Measurements from ENCODE around the gene PIAS2.
"Not testable (repeated sequence)": the region's sequence is repeated elsewhere in the genome, so short reads cannot be mapped to it uniquely, and the experiment has no call there.

Gene PIAS2, protein sequence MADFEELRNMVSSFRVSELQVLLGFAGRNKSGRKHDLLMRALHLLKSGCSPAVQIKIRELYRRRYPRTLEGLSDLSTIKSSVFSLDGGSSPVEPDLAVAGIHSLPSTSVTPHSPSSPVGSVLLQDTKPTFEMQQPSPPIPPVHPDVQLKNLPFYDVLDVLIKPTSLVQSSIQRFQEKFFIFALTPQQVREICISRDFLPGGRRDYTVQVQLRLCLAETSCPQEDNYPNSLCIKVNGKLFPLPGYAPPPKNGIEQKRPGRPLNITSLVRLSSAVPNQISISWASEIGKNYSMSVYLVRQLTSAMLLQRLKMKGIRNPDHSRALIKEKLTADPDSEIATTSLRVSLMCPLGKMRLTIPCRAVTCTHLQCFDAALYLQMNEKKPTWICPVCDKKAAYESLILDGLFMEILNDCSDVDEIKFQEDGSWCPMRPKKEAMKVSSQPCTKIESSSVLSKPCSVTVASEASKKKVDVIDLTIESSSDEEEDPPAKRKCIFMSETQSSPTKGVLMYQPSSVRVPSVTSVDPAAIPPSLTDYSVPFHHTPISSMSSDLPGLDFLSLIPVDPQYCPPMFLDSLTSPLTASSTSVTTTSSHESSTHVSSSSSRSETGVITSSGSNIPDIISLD

DNA sequence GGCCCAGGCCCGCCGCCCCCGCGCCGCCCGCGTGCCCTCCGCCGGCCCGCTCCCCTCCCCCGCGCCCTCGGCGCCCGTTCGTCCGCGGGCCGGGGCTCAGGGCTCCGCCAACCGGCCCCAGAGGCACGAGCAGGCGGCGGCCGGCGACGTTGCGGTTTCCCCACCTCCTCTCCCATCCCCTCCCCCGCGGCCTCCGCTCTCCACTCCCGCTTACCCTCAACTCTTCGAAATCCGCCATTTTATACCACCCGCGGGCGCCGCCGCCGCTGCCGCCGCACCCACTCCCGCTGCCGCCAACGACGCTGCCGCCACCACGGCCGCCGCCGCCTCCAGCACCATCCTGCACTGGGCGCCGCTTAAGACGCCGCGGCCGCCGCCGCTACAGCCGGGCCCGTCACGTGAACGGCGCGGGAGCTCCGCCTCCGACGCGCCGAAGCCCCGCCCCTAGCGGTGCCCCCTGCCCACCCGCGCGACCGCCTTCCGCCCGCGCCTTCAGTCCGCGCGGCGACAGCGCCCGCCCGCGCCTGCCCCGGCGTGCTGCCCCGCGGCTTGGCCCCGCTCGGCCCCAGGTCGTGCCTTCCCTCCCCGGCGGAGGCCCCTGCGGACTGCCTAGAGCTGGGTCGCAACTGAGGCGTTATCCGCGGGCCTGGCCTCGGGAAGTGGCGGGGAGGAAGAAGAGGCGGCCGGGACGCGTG is at the start of gene PIAS2, which contains the start of gene KATNAL2:
Gene PIAS2 (minus strand): TSS at position 400 of the 695 bp plus-strand sequence. CDS start 162 bp downstream, at position 238.
Gene KATNAL2 (plus strand): TSS at position 495 of the 695 bp plus-strand sequence. CDS start 29,271 bp downstream, outside the sequence.
- Mint-ChIP-seq H3K4me3 (peak within 1 kb of the TSS; percentile 89), H3K27me3 (no peaks in the 10 kb centered on the region), H3K27ac (peak within 1 kb of the TSS; percentile 88), H3K9me3 (no peaks in the 10 kb centered on the region), H3K36me3 (ENCODE audit: low read depth) (peaks cover 4% of the 10 kb centered on the region), H3K4me1 (peaks cover 51% of the 10 kb centered on the region)
- ATAC-seq: peak; percentile 91
- peak; percentile 78 for DNase-seq

DNA sequence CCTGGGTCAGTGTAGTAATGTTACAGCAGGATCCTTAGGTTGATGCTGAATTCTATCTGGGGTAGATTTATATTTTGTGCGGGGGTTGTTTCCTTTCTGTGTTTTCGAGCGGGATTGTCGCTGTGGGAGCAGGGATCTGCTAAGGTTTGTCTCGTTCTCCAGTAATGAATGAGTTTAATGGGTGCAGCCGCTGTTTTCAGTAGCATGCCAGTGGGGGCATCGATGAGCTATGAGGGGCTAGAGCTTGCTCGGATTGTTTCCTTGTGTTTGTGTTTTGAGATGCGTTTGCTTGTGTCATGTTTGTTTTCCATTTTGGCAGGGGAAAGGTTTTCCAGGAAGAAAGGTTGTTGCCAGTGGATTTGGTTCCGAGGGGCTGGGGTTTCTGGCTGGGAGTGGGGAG is 49.0 kb upstream of the PIAS2 start:
- not testable (repeated sequence) for H3K4me3 Mint-ChIP-seq, H3K27me3 Mint-ChIP-seq

DNA sequence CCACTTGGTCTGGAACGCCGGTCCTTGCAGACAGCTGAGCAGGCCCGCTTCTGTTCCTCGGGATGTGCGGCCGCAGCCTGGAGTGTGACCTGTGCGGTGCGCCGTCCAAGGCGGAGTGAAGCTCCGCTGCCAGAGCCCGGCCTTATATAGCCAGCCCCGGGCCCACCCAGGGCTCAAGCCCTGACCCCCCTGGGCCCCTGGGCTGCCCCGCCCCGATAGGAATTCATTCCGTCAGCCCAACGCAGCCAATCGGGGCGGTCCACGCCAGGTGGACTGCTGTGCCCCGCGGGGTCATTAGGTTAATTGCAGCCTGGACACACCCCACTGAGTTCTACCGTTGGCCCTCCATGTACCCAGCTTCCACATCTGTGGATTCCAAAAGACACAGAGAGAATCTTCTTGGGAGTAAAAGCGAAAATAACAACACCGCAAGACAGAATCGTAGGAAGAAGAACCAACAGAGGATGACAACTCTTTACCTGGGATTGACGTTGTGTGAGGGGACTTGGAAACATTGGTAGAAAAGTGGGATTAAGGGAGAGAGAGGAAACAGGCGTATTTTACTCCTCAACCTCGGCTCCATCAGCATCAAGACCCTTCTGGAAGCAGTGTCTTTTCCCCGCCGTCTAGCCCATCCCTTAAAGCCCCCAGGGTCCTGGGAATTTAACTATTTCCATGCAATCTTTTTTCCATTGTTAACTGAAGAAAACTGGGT is 47.4 kb upstream of the PIAS2 start:
- H3K27ac Mint-ChIP-seq; H3K36me3 Mint-ChIP-seq (ENCODE audit: low read depth); H3K27me3 Mint-ChIP-seq; H3K9me3 Mint-ChIP-seq; DNase-seq; H3K4me1 Mint-ChIP-seq; H3K4me3 Mint-ChIP-seq: not testable (repeated sequence)
- peak; percentile 20 for ATAC-seq

More for the DNA sequence above, 49.0 kb upstream of the PIAS2 start:
- not testable (repeated sequence) for H3K4me1 Mint-ChIP-seq; H3K27ac Mint-ChIP-seq; ATAC-seq; H3K9me3 Mint-ChIP-seq; H3K36me3 Mint-ChIP-seq (ENCODE audit: low read depth); DNase-seq

DNA sequence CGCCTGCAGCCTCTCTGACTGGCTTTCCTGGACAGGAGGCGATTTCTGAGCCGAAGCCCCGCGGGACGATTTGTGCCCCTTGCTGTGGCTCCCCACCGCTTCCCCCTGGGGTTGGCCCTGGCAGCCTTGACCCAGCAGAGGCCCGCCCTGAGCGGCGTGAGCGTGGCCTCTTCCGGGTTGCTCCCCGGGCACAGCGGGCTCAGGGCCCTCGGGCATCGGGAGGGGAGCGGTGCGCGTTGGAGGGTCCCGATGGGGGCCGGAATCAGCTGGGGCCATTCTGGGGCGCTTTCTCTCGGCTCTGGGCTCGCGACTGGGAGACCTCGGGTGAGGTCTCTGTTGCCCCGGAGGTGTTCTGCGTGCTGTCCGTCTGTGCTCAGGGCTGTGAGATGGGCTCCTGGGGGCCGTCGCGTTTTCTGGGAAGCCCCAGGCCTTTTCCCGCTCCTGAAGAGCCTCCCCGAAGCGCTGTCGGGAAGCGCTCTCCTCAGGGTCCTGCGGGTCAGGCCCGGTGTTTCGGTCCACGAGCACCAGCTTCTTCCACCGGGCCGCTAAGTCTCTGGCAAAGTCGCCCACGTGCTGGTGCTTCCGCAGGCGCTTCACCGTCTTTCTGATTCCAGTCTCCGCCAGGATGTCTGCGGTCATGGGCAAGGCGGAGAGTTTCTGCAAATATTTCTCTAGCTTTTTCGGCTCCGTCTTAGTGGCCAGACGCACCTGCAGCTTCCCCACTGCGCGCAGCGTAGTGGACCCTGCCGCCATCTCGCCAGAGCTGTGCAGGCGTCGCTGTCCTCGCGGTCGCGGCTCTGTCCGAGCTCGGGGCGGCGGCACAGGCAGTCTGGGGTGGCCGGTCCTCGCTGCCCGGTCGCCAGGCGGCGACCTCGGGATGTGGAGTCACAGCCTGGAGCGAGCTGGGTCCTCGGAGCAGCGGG is 46.6 kb upstream of the PIAS2 start:
- H3K27me3 Mint-ChIP-seq; H3K4me3 Mint-ChIP-seq; H3K27ac Mint-ChIP-seq; DNase-seq; H3K4me1 Mint-ChIP-seq; H3K36me3 Mint-ChIP-seq (ENCODE audit: low read depth); H3K9me3 Mint-ChIP-seq: not testable (repeated sequence)
- peak; percentile 10 for ATAC-seq

DNA sequence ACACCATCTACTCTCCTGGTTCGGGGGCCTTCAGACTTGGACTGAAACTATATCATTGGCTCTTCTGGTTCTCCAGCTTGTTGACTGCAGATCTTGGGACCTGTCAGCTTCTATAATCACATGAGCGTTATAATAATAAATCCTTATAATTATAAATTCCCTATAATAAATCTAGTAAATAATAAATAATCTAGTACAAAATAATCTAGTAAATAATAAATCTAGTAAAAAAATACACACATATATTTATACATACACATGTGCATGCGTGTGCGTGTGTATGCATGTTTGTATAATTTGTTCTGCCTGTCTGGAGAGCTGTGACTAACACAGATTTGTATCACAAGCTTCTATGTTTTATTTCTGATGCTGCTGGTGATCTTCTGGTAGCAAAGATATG is 40.9 kb upstream of the PIAS2 start:
- Mint-ChIP-seq H3K27ac (no peak overlapping the region), H3K36me3 (ENCODE audit: low read depth) (no peaks in the 10 kb centered on the region), H3K4me1 (no peaks in the 10 kb centered on the region), H3K4me3 (no peak overlapping the region), H3K9me3 (no peaks in the 10 kb centered on the region), H3K27me3 (no peaks in the 10 kb centered on the region)
- ATAC-seq (no peak), DNase-seq (no peak)

DNA sequence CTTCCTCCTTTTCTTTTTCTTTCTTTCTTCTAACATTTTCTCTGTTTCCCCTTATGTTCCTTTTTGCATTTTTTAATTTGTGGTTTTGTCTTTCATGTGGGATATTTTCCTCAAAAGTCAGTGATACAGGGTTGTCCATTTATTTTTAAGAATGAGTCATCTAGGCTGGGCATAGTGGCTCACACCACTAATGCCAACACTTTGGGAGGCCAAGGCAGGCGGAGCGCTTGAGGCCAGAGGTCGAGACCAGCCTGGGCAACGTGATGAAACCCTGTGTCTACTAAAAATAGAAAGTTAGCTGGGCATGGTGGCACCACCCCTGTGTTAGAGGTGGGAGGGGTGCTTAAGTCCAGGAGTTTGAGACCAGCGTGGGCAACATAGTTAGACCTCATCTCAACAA is 35.9 kb upstream of the PIAS2 start:
- Mint-ChIP-seq H3K9me3 (no peaks in the 10 kb centered on the region), H3K4me1 (no peaks in the 10 kb centered on the region), H3K36me3 (ENCODE audit: low read depth) (no peaks in the 10 kb centered on the region), H3K4me3 (no peak overlapping the region), H3K27me3 (peaks cover 11% of the 10 kb centered on the region), H3K27ac (no peak overlapping the region)
- DNase-seq (no peak), ATAC-seq (no peak)

DNA sequence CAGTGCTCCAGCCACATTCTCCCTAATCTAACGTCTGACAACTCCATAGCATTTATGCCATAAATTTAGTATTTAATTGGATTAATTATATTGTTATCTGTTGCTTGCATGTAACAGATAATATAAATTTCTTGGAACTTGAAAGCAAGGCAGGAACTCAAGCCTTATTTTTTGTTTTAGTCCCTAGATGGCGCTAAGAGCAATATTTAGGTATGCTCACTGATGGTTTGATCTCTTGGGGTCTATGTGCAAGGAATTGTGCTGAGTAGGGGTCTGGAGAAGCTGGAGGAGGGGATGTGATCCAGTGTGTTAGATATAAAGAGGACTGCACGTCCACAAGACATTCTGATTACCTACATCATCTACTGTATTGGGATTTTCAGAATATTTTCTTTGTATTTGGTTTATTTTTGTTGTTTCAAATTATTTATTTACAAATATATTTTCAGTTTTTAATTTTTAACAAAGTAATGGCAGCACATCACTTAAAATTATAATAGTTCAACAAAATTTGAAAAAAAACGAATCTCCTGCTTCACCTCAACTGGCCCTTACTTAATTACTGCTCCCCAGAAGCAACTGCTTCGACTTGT is 32.9 kb upstream of the PIAS2 start:
- peaks cover 13% of the 10 kb centered on the region for H3K27me3 Mint-ChIP-seq
- no peak overlapping the region for H3K4me3 Mint-ChIP-seq
- no peaks in the 10 kb centered on the region for H3K36me3 Mint-ChIP-seq (ENCODE audit: low read depth)
- no peak overlapping the region for H3K27ac Mint-ChIP-seq
- no peaks in the 10 kb centered on the region for H3K9me3 Mint-ChIP-seq
- ATAC-seq (no peak), DNase-seq (no peak)
- no peaks in the 10 kb centered on the region for H3K4me1 Mint-ChIP-seq

DNA sequence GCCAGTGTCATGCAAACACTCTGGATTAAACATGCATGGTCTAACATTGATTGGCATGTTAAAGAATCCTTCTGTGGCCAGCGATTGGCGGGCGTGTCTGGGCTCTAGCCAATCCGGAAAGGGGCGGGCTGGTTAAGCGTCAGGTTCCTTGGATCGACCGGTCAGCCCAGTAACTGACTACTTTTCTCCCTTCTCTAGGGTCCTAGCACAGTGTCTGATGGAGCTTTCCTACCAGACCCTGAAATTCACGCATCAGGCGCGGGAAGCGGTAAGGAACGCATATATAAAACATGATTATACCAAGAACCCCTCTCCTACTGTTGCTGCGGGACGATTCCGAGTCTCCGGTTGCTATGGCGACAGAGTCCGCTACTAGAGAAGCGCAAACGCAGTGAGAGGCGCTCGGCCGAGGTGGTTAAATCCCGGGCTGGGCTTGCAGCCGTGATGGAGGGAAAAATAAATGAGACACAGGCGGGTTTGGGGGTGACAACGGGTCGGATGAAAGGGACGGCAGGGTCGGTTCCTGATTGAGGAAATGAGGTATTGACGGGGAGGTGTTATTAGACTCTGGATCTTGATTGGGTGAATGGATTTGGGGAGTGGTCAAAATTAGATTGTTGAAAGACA is 29.5 kb upstream of the PIAS2 start:
- Mint-ChIP-seq H3K4me3 (no peak overlapping the region), H3K9me3 (no peaks in the 10 kb centered on the region), H3K36me3 (ENCODE audit: low read depth) (no peaks in the 10 kb centered on the region), H3K27me3 (peaks cover 14% of the 10 kb centered on the region), H3K27ac (no peak overlapping the region), H3K4me1 (no peaks in the 10 kb centered on the region)
- ATAC-seq (peak; percentile 94), DNase-seq (peak; percentile 61)

DNA sequence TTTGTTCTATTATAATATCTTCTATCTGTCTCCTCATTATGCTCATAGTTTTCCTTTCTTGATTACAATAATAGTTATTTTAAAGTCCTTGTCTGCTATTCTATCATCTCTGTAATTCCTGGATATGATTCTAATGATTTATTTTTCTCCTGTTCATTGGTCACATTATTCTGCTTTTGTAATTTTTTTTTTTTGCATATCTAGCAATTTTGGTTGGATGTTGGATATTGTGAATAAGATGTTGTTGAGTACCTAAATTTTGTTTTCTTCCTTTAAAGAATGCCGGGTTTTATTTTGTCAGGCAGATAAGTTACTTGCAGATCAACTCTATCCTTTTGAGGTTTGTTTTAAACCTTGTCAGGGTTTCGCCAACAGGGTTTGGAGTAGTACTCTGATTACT is 25.3 kb upstream of the PIAS2 start:
- H3K9me3 Mint-ChIP-seq: no peaks in the 10 kb centered on the region
- no peak overlapping the region for H3K4me3 Mint-ChIP-seq
- H3K27ac Mint-ChIP-seq: no peak overlapping the region
- H3K4me1 Mint-ChIP-seq: no peaks in the 10 kb centered on the region
- no peak for ATAC-seq
- DNase-seq: no peak
- H3K27me3 Mint-ChIP-seq: peaks cover 3% of the 10 kb centered on the region
- H3K36me3 Mint-ChIP-seq (ENCODE audit: low read depth): no peaks in the 10 kb centered on the region

DNA sequence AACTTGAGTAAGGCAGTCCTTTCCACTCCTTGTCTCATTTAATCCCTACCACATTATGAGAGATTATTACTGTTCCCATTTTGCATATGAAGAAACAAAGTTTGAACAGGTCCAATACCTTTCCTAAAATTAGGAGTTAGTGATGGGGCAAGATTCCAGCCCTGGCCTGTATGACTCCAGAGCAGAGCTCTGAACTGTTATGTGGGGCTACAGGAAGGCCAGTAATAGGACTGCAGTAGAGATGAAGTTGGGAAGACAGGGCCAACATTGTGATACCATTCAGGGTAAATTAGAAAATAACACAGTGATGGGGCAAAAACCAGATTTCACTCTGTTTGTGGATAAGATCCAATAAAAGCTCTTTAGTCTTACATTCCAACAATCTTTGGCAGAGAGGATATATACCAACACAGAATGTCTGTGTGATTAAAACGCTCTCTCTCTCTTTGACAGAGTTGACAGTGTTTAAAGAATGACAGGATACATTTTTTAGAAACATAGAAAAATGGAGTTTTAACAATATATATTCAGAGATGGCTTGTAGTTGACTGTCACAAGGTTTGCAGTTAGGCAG is 22.8 kb upstream of the PIAS2 start:
- H3K27ac Mint-ChIP-seq: no peak overlapping the region
- H3K4me3 Mint-ChIP-seq: no peak overlapping the region
- DNase-seq (no peak), ATAC-seq (no peak)
- H3K27me3 Mint-ChIP-seq: peaks cover under 1% of the 10 kb centered on the region
- H3K4me1 Mint-ChIP-seq: no peaks in the 10 kb centered on the region
- H3K9me3 Mint-ChIP-seq: no peaks in the 10 kb centered on the region
- H3K36me3 Mint-ChIP-seq (ENCODE audit: low read depth): no peaks in the 10 kb centered on the region

DNA sequence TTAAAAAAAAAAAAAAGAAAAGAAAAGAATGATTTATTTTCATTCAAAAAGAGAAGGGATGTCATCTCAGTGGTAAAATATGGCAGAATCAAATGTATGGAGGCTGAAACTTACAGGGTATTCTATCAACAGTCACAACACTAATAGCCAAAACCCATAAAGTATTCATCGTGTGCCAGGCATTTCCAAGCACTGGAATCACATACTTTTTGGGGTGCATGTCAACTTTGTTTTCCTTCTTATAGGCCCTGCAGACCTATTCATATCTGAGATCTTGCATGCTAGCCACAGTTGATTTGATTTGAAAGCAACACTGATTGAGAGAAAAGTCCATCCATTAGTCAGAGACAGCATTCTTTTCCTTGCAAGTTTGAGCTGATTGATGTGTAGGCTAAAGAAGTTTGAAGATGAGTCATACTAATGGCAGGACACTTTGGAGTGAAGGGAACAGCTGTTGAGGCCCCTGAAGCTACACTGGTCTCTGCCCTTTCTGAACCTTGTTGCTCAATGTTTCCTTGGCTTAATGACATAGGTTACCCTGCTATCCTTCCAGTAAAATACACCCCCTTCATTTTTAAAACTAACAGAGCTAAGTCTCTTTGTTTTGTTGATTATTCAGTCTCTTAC is 22.1 kb upstream of the PIAS2 start:
- no peak overlapping the region for H3K27ac Mint-ChIP-seq
- no peak for ATAC-seq
- H3K36me3 Mint-ChIP-seq (ENCODE audit: low read depth): no peaks in the 10 kb centered on the region
- H3K27me3 Mint-ChIP-seq: no peaks in the 10 kb centered on the region
- H3K9me3 Mint-ChIP-seq: no peaks in the 10 kb centered on the region
- no peak overlapping the region for H3K4me3 Mint-ChIP-seq
- peaks cover 2% of the 10 kb centered on the region for H3K4me1 Mint-ChIP-seq
- no peak for DNase-seq

DNA sequence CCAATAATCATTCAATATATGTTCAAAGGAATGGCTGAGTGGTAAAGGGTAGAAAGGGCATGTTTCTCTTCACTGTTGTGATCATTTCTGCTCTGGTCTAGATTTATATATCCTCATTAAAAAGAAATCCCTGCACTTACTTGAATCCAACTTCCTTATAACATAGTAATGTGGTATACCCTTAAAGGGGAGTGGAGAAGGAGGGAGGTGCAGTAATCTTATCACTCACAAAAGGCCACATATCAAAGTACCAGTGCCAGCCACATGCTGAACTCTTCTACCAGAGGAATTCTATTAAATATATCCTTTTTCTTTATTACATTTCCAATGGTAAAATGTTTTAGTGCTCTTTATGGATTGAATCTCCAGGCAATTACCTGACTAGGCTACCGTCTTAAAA is 3.3 kb upstream of the PIAS2 start:
- no peak overlapping the region for H3K4me3 Mint-ChIP-seq
- H3K4me1 Mint-ChIP-seq: peaks cover 23% of the 10 kb centered on the region
- no peaks in the 10 kb centered on the region for H3K27me3 Mint-ChIP-seq
- H3K27ac Mint-ChIP-seq: no peak overlapping the region
- DNase-seq (no peak), ATAC-seq (no peak)
- no peaks in the 10 kb centered on the region for H3K9me3 Mint-ChIP-seq
- H3K36me3 Mint-ChIP-seq (ENCODE audit: low read depth): peaks cover 2% of the 10 kb centered on the region

Measured in activated naive CD8-positive, alpha-beta T cell treated with anti-CD3 and anti-CD28 coated beads, Interleukin-2, amount 50 U/mL, for 24 hours (primary cell).